HG03520 (cell line): ENCODE results near the gene TAS2R7.
"Not testable (repeated sequence)": the region's sequence is repeated elsewhere in the genome, so short reads cannot be mapped to it uniquely, and the experiment has no call there.

ENCODE experiments used
- ATAC-seq: cut with Tn5 transposase; IDR thresholded peaks from one replicate; pipeline ENCODE4 v1.9.1; 2021; ENCODE audit warnings: mild to moderate bottlenecking, moderate library complexity; ENCODE audit not compliant: unreplicated experiment

Gene TAS2R7, protein sequence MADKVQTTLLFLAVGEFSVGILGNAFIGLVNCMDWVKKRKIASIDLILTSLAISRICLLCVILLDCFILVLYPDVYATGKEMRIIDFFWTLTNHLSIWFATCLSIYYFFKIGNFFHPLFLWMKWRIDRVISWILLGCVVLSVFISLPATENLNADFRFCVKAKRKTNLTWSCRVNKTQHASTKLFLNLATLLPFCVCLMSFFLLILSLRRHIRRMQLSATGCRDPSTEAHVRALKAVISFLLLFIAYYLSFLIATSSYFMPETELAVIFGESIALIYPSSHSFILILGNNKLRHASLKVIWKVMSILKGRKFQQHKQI

DNA sequence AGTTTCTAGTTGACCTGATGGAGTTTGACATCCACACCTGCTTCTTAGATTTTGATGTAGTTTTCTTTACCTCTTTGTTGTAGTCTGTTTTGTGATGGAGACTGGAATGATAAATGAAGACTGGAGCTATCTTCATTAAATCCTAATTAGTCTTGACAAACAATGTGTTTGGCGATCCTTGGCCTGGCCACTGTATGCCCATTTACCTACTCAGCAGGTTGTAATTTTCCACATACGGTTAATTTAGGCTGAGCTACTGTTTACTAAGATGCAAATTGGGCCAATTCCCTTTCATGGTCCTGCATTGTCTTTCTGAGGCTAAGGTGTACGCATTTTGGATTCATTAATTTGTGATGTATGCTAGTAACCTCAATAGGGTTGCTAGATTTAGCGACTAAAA lies at the start of gene TAS2R7:
TAS2R7 (minus strand) TSS at position 41 of the 400 bp plus-strand sequence. CDS start 57 bp downstream, outside the sequence.
- no peak for ATAC-seq

DNA sequence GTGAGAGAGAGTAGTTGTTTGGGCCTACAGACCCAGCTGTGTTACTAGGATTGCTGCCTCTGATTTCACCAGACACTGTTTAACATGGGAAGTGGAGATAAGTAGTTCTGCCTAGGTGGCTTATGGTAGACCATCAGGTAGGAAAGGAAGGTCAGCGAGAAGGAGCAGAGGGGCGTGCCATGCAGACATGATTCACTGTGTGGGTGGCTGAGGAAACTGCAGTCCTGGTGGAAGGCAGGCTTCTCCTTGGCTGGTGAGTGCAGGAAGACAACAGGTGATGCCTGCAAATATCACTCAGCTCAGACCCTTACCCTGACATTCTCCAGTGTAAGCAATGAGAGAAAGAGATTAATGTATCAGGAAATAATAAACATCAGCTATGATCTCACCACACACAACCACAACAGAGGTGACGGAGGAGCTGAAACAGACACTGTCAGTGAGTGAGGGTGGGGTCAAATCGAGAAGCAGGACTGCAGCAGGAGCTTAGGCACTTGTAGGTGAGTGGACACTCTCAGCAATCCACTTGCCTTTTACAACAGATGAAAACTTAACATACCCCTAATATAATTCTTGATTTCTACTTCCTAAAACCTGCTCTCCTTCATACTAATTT lies 48.9 kb upstream of the TAS2R7 start:
- no peak for ATAC-seq

GRCh38 chr12:10849425-10849878 lies 47.0 kb upstream of the TAS2R7 start, which contains the start of gene PRR4:
TSS of gene PRR4 (minus strand) at chr12:10849475. CDS start at chr12:10849437, 38 bp downstream.
- no peak for ATAC-seq

- ATAC-seq = no peak
Measured at GRCh38 chr12:10847744-10848143, 45.3 kb upstream of the TAS2R7 start.

DNA sequence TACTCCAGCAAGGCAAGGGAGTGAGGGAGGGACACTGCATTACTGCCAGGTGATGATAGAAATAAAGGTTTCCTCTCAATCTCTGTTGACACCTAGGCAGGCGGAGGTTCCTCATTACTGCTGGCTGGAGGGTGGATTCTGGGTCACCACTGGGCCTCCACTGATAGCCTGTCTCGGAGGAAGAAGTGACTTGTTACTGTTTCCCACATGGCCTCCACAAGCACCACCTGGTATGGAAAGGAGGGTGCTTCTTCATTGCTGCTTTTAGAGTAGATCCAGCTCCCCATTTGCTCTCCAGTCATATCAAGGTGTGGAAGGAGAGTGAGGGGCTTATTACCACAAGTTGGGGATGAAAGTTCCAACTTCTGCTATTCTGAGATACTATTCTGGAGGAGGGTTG lies 40.4 kb upstream of the TAS2R7 start:
- ATAC-seq = no peak

DNA sequence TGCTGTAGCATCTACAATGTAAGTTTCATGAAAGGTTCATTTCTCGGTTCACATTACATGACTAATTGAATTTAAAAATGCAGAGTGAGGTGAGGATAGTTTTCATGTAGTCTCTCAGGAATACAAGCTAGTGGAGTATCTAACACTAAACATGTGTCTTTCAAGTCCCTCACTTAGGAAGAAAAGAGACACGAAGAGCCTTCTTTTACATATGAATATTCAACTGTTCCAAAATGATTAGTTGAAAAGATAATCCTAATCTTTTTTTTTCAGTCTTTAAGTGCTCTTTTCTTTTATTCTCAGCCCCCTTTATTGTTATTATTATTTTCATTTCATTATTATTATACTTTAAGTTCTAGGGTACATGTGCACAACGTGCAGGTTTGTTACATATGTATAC lies 36.0 kb upstream of the TAS2R7 start:
- ATAC-seq = no peak

- ATAC-seq = no peak
Measured at GRCh38 chr12:10829994-10830393, 27.6 kb upstream of the TAS2R7 start.

- ATAC-seq = no peak
Measured at GRCh38 chr12:10826258-10826657, 23.8 kb upstream of the TAS2R7 start, which contains the start of gene TAS2R10. TSS of gene TAS2R10 (minus strand) at chr12:10826358. CDS start at chr12:10826269, 89 bp downstream.

DNA sequence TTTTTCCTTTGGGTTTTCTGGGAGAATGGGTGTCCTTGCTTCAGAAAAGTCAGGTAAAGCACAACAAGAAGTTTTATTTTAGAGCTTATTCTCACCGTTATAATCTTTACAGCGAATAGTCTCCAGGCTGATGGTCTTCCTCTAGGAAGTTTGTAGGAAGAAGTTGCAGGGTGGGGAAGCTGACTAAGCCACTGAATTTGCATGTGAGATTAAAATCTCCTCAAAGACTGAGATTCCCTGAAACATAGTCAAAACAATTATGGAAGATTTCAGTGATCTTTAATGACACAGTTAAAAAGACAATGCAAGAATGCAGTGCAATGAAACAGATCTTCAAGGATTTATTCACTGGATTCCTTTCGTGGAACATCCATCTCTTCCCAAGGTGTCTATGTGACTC lies 22.5 kb upstream of the TAS2R7 start:
- ATAC-seq = no peak

DNA sequence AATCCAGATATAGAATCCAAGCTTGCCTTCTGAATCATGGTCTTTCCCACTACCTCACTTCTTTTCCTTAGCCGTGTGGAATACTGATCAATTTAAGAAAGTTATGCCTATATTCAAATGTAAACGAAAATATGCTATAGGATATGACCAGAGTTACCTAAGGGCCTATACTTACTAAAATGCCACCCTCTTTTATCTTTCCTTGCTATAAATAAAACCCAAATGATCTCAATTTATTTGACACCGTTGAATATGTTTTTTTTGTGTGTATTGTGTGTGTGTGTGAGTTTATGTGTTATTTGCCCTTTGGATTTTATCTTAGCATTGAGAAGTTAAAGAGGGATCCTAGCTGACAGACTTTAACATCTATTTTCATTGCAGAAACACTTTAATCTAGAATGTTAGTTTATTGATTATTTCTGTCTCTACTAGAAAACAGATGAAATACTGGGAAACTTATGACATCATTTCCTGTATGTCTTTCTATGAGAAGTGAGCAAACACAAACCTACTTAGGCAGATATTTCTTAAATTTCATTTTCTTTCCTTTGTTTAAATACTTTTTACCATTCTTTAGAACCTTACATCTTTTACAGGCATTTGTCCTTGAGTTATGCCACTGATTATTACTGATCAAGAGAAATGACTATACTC lies 9.6 kb upstream of the TAS2R7 start:
- no peak for ATAC-seq

GRCh38 chr12:10810068-10810467 lies 7.6 kb upstream of the TAS2R7 start, which contains the start of gene TAS2R9:
TSS of gene TAS2R9 (minus strand) at chr12:10810168. CDS start at chr12:10810075, 93 bp downstream.
- no peak for ATAC-seq

GRCh38 chr12:10807186-10807585 lies 4.8 kb upstream of the TAS2R7 start, which contains the start of gene TAS2R8:
TSS of gene TAS2R8 (minus strand) at chr12:10807286. CDS start at chr12:10806980, 306 bp downstream.
- no peak for ATAC-seq

- no peak for ATAC-seq
Measured at GRCh38 chr12:10801741-10802140, 686 bp downstream of the TAS2R7 start.

DNA sequence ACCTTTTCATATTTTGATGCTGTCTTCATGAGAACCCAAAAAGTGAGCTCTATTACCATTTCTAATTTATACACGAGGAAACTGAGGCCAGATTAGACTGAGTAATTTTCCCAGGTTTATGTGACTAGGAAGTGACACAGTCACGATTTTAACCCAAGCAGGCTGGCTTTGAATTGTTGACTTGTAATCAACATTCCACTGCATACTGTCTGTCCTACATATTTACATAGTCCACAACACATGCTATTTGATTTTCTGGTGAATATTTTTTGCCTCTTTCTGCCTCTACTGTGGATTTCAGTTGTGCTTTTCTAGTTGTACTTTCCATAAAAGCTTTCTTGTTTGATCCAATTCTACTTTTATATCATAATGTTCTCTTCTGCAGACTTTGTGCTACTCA lies 8.2 kb downstream of the TAS2R7 start:
- no peak for ATAC-seq

DNA sequence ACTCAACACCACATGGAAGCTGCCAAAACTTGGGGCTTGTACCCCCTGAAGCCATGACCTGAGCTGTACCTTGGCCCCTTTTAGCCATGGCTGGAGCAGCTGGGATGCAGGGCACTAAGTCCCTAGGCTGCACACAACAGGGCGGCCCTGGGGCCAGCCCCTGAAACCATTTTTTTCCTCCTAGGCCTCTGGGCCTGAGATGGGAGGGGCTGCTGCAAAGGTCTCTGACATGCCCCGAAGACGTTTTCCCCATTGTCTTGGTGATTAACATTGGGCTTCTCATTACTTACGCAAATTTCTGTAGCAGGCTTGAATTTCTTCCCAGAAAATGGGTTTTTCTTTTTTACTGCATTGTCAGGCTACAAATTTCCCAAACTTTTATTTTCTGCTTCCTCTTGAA lies 10.7 kb downstream of the TAS2R7 start:
- ATAC-seq = not testable (repeated sequence)

DNA sequence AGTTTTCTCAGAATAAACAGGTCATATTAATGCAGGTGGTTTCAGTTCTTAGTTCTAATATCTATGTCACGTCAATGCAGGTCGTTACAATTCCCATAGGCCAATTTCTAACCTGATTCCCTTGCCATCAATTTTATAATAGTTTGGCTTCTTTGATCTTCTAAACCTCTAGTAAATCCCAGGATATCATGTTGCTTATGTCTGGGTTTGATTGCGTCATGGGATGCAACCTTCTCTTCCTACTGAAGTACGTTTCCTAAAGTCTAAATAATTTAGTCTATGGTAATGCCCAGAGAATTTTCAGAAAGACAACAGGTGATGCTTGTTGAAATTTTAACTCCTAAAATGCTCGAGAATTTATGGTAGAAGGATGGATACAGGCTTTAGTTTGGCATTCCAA lies 19.2 kb downstream of the TAS2R7 start:
- no peak for ATAC-seq

DNA sequence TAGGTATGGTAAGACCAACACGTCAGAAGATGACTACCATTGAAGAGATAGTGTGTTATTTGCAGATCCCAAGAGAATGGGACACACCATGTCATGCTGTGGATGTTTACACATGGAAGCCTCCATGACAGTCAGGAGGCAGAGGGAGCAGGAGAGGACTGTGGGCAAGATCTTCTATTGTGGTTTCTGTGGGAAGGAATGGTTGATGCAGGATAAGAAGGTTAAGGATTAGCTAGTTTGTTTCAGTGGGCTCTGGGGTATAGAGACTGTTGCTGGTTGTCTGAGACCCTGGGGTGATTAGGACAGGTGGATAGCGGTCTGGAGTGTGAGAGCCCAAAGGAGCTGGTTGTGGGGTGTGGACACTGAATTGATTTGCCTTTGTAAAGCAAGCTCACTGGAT lies 23.3 kb downstream of the TAS2R7 start:
- ATAC-seq = no peak

GRCh38 chr12:10771132-10771733 lies 31.2 kb downstream of the TAS2R7 start:
- no peak for ATAC-seq

DNA sequence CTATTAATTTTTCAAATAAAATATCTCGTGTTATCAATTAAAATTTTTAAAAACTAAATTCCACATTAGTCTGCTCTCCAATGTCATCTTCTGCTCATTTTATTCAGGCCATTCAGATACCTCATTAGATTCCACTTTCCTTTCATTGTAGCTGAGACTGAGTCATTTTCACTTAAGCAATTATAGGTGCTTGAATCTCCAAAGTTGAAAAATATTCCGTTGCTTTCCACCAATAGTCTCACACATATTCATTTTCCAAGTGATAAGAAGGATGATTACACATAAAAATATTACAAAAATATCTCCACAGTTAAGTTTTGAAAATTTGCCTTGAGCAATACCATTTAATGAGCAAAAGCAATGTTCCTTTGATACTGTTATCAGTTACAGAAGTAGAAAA lies 42.8 kb downstream of the TAS2R7 start:
- no peak for ATAC-seq

DNA sequence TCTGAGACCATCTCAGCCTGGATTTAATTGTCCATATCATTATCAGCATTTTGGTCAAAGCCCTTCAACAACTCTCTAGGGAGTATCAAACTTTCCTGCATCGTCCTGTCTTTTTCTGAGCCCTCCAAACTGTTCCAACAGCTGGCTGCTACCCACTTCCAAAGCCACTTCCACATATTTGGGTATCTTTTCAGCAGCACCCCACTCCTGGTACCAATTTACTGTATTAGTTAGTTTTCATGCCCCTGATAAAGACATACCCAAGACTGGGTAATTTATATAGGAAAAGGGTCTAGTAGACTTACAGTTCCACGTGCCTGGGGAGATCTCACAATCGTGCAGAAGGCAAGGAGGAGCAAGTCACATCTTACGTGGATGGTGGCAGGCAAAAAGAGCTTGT lies 46.2 kb downstream of the TAS2R7 start:
- ATAC-seq = no peak

GRCh38 chr12:10753059-10753458 lies 49.4 kb downstream of the TAS2R7 start:
- no peak for ATAC-seq
